LNCaP clone FGC (cell line): ENCODE measurements around the gene HOXC10.
A peak's percentile ranks its signal among the peaks of the same experiment; 100 is the strongest.

Source experiments
- DNase-seq: peaks from one replicate; pipeline ENCODE4 v3.0.0-alpha.2; 2011; ENCODE audit warnings: low read depth
- H3K4me3 ChIP-seq: 2 replicates; pipeline ENCODE4 v1.5.1; 2011; ENCODE audit warnings: mild to moderate bottlenecking, low read depth, low read length, control low read depth
- TF ChIP-seq, protein P1 (sequence below): IDR thresholded peaks from 2 replicates; pipeline ENCODE4 v1.5.1; 2012; ENCODE audit warnings: mild to moderate bottlenecking; ENCODE audit not compliant: control insufficient read depth, insufficient read depth; ENCODE audit errors: extremely low read depth

Gene HOXC10

GRCh38 chr12:54002915-54003389, 18.0 kb downstream of the HOXC10 start:
- no peak for DNase-seq
- no peak overlapping the region for H3K4me3 ChIP-seq
- TF ChIP-seq, protein P1, sequence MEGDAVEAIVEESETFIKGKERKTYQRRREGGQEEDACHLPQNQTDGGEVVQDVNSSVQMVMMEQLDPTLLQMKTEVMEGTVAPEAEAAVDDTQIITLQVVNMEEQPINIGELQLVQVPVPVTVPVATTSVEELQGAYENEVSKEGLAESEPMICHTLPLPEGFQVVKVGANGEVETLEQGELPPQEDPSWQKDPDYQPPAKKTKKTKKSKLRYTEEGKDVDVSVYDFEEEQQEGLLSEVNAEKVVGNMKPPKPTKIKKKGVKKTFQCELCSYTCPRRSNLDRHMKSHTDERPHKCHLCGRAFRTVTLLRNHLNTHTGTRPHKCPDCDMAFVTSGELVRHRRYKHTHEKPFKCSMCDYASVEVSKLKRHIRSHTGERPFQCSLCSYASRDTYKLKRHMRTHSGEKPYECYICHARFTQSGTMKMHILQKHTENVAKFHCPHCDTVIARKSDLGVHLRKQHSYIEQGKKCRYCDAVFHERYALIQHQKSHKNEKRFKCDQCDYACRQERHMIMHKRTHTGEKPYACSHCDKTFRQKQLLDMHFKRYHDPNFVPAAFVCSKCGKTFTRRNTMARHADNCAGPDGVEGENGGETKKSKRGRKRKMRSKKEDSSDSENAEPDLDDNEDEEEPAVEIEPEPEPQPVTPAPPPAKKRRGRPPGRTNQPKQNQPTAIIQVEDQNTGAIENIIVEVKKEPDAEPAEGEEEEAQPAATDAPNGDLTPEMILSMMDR = no peak

DNA sequence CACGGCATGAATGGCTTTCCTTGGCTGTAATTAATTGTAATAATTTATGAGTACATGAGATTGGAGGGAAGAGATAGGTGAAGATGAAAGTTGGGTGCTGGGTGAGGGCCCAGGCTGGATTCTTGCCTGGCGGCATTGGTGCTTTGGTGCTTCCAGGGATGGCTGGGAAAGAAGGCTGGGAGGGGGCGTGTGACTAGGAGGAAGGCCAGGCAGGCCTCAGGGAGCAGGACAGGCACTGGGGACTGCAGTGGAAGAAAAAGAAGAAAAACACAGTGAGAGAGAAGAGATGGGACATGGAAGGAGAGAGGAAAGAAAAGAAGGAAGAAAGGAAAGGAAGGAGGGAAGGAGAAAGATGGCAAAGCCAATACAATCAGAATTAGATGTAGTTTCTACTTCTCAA, 18.7 kb downstream of the HOXC10 start:
- TF ChIP-seq, protein P1 = no peak
- no peak overlapping the region for H3K4me3 ChIP-seq
- DNase-seq = peak; percentile 71

- DNase-seq = no peak
- no peak overlapping the region for H3K4me3 ChIP-seq
- TF ChIP-seq, protein P1 = no peak
Observed at GRCh38 chr12:54004063-54004840, 19.3 kb downstream of the HOXC10 start.

- no peak for DNase-seq
- TF ChIP-seq, protein P1 = no peak
- H3K4me3 ChIP-seq = no peak overlapping the region
Observed at GRCh38 chr12:54004841-54005530, 20.0 kb downstream of the HOXC10 start.

DNA sequence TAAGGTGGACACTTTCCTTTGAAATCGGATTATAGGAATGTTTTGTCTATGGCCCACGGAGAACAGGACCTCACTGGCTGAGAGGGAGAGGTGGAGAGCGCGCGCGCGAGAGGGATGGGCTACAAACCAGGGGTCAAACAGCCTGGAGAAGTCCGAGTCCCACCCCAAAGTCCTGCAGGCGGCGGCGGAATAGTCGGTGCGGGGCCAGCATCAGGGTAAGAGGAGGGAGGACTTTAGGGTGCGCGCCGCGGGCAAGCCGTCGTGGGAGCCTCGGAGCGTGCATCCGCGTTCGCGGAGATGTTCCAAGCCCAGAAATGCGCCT, 20.5 kb downstream of the HOXC10 start:
- TF ChIP-seq, protein P1 = no peak
- H3K4me3 ChIP-seq = no peak overlapping the region
- no peak for DNase-seq

DNA sequence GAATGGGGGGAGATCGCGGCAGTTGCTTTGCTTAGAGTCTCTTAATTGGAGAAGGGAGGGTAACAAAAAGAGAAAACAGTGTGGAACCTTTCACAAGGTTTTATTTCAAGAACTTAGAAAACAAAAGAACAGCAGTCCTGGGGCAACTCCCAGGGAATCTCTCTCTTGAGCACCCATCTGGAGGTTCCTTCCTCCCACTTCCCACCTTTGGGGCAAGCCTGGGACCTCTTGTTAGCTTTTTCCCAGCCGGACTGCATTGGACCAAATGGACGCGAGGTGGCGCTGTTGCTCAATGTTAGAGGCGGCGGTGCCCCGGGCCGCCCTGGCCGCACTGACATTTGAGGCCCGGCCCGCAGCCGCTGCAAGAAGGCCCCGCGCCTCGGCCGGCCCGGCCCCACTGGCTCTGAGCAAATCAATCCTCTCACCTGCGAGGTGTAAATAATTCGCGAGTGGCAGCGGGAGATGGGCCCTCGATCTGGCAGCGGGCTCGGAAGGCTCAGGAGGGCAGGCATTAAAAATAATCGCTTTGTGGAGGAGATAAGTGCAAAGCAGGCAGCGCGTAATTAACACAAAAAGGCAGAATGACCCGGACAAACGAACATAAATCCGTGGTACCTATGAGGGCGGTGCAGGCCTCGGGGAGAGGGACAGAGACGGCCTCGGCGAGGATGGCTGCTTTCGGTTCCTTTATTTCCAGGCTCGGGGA, 21.1 kb downstream of the HOXC10 start:
- H3K4me3 ChIP-seq = no peak overlapping the region
- DNase-seq = no peak
- TF ChIP-seq, protein P1 = peak; percentile 96
